Neural progenitor cell (in vitro differentiated cells): ENCODE measurements around the gene ACOXL. TPM values are rescaled to one million over a fixed set of nuclear protein-coding genes. Genes with fewer than 3 reads are reported as not detected.

ENCODE experiments used
- DNase-seq: peaks from one replicate; pipeline ENCODE4 v3.0.0-alpha.2; 2016; ENCODE audit warnings: low spot score
- H2AFZ ChIP-seq: fragments of 200-600 bp; sonication (generic); replicated peaks from 2 replicates; pipeline ENCODE4 v1.6.1; 2016; ENCODE audit warnings: antibody characterized with exemption
- H3F3A ChIP-seq: fragments of 200-600 bp; sonication (generic); 2 replicates; pipeline ENCODE4 v1.6.1; 2016; ENCODE audit warnings: antibody characterized with exemption, low read depth
- H3K27ac ChIP-seq: fragments of 200-600 bp; sonication (generic); 2 replicates; pipeline ENCODE4 v1.5.1; 2016; ENCODE audit warnings: mild to moderate bottlenecking
- H3K27me3 ChIP-seq: fragments of 200-600 bp; sonication (generic); 2 replicates; pipeline ENCODE4 v1.6.1; 2016; ENCODE audit warnings: mild to moderate bottlenecking, moderate library complexity
- H3K36me3 ChIP-seq: fragments of 200-600 bp; sonication (generic); 2 replicates; pipeline ENCODE4 v1.5.1; 2016
- H3K4me1 ChIP-seq: fragments of 200-600 bp; sonication (generic); 2 replicates; pipeline ENCODE4 v1.6.1; 2016; ENCODE audit warnings: mixed run types
- H3K4me2 ChIP-seq: fragments of 200-600 bp; sonication (generic); 2 replicates; pipeline ENCODE4 v1.6.1; 2016
- H3K4me3 ChIP-seq: fragments of 200-600 bp; sonication (generic); 2 replicates; pipeline ENCODE4 v1.5.1; 2016
- H3K79me2 ChIP-seq: fragments of 200-600 bp; sonication (generic); 2 replicates; pipeline ENCODE4 v1.6.1; 2016; ENCODE audit warnings: low read depth
- H3K9ac ChIP-seq: fragments of 200-600 bp; sonication (generic); 2 replicates; pipeline ENCODE4 v1.6.1; 2016
- H3K9me3 ChIP-seq: fragments of 200-600 bp; sonication (generic); 2 replicates; pipeline ENCODE4 v1.5.1; 2016; ENCODE audit warnings: low read depth
- H4K20me1 ChIP-seq: fragments of 200-600 bp; sonication (generic); 2 replicates; pipeline ENCODE4 v1.6.1; 2016; ENCODE audit warnings: low read depth
- H3K27ac Mint-ChIP-seq: 3 replicates; pipeline ENCODE4 v1.8.0; 2021; ENCODE audit warnings: mixed read lengths
- H3K27me3 Mint-ChIP-seq: 2 replicates; pipeline ENCODE4 v1.8.0; 2022; ENCODE audit warnings: low read depth, mild to moderate bottlenecking, inconsistent platforms, moderate library complexity, mixed read lengths; ENCODE audit not compliant: insufficient read depth
- H3K36me3 Mint-ChIP-seq: 3 replicates; pipeline ENCODE4 v1.8.0; 2021; ENCODE audit warnings: mixed read lengths
- H3K4me1 Mint-ChIP-seq: 3 replicates; pipeline ENCODE4 v1.8.0; 2021; ENCODE audit warnings: mixed read lengths
- H3K4me3 Mint-ChIP-seq: 3 replicates; pipeline ENCODE4 v1.8.0; 2021; ENCODE audit warnings: mild to moderate bottlenecking, moderate library complexity, mixed read lengths
- H3K9me3 Mint-ChIP-seq: 3 replicates; pipeline ENCODE4 v1.8.0; 2020; ENCODE audit warnings: mixed read lengths
- CTCF ChIP-seq: fragments of 200-600 bp; sonication (generic); IDR thresholded peaks from 2 replicates; pipeline ENCODE4 v1.5.1; 2017; ENCODE audit warnings: antibody characterized with exemption, mild to moderate bottlenecking
- EZH2 ChIP-seq: fragments of 200-600 bp; sonication (generic); IDR thresholded peaks from 2 replicates; pipeline ENCODE4 v1.6.1; 2017; ENCODE audit warnings: antibody characterized with exemption, mild to moderate bottlenecking, moderate library complexity
- EZH2phosphoT487 ChIP-seq: fragments of 200-600 bp; sonication (generic); IDR thresholded peaks from 2 replicates; pipeline ENCODE4 v1.6.1; 2017; ENCODE audit warnings: antibody characterized with exemption
- total RNA-seq: library from RNA; depleted of rRNA; stranded (reverse); fragments of >200 nt; gene quantifications from 2 replicates; pipeline ENCODE4 v1.2.3, GENCODE V29; 2015; ENCODE audit warnings: low replicate concordance

ACOXL gene
- total RNA-seq, 1 donor from 2014 or later, result 2.9 TPM

DNA sequence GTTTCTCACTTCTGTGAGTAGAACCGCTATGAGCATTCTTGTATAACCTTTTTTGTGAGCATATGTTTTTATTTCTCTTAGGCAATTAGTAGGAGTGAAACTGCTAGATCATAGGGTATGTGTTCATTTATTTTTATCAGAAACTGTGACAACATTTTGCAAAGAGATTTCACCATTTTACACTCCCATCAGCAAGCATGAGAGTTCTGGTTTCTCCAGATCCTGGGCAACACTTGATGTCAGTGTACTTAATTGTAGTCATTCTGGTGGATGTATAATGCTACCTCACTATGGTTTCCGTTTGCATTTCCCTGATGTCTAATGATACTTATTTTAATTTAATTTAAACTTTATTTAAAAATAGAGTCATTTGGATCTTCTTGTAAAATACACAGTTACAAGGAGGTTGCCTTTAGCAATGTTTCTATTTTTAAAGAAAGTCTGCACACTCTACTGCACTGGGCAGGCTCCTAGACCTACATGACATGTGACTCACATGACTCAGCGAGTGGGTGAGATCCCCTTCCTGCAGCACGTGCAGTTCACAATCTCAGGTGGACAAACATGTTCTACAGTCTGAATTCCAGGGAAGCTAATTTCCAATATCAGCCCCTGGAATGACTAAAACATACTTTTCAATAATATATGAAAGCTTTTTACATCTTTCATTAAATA is 261.3 kb downstream of the ACOXL start:
- Histone ChIP-seq H3F3A (peaks cover 6% of the 10 kb centered on the region), H3K27me3 (no peaks in the 10 kb centered on the region), H3K4me2 (no peak overlapping the region), H3K9me3 (no peaks in the 10 kb centered on the region), H3K9ac (no peak overlapping the region), H3K4me3 (no peak overlapping the region), H3K4me1 (peaks cover 9% of the 10 kb centered on the region), H3K36me3 (no peaks in the 10 kb centered on the region), H4K20me1 (no peaks in the 10 kb centered on the region), H3K27ac (no peak overlapping the region), H2AFZ (no peak overlapping the region), H3K79me2 (no peaks in the 10 kb centered on the region)
- Mint-ChIP-seq H3K9me3 (peaks cover 13% of the 10 kb centered on the region), H3K4me3 (no peak overlapping the region), H3K27me3 (peaks cover 2% of the 10 kb centered on the region), H3K4me1 (peaks cover 4% of the 10 kb centered on the region), H3K36me3 (peaks cover 2% of the 10 kb centered on the region), H3K27ac (no peak overlapping the region)
- DNase-seq, result no peak
- TF ChIP-seq EZH2phosphoT487 (no peak), EZH2 (no peak), CTCF (no peak)

GRCh38 chr2:110994250-110994961 is 262.0 kb downstream of the ACOXL start:
- H3K4me2 ChIP-seq, result no peak overlapping the region
- Mint-ChIP-seq H3K4me3 (no peak overlapping the region), H3K4me1 (peaks cover 4% of the 10 kb centered on the region), H3K36me3 (peaks cover under 1% of the 10 kb centered on the region), H3K9me3 (peaks cover 10% of the 10 kb centered on the region), H3K27ac (no peak overlapping the region), H3K27me3 (peaks cover under 1% of the 10 kb centered on the region)
- H3K4me1 ChIP-seq, result peaks cover 10% of the 10 kb centered on the region
- H3K27me3 ChIP-seq, result no peaks in the 10 kb centered on the region
- H3K27ac ChIP-seq, result no peak overlapping the region
- DNase-seq, result no peak
- no peak overlapping the region for H3K9ac ChIP-seq
- no peaks in the 10 kb centered on the region for H3K36me3 ChIP-seq
- H3K79me2 ChIP-seq, result no peaks in the 10 kb centered on the region
- H3F3A ChIP-seq, result peaks cover 6% of the 10 kb centered on the region
- TF ChIP-seq EZH2, result no peak
- TF ChIP-seq EZH2phosphoT487, result no peak
- no peak for TF ChIP-seq CTCF
- H3K4me3 ChIP-seq, result no peak overlapping the region
- H4K20me1 ChIP-seq, result no peaks in the 10 kb centered on the region
- no peak overlapping the region for H2AFZ ChIP-seq
- H3K9me3 ChIP-seq, result no peaks in the 10 kb centered on the region

DNA sequence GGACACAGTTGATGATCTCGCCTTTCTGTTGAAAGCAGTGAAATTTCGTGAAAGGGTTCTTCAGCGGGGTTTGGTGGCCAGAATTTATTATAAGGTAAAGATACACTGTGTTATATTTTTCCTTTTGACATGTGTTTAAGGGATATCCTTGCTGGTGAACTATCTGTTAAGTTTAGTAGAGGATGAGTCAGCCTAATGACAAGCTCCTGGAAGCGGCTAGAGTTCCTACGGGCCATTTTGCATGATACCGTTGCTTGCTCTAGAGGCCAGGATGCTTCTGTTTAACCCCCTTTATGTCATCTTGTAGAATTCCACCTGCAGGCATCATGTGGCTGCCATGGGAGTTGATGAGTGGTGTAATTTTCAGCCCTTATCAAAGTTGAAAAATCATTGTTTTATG is 263.5 kb downstream of the ACOXL start:
- H3K79me2 ChIP-seq, result no peaks in the 10 kb centered on the region

More for the DNA sequence above, 263.5 kb downstream of the ACOXL start:
- Histone ChIP-seq H3K4me3 (no peak overlapping the region), H3K27ac (no peak overlapping the region), H3K27me3 (no peaks in the 10 kb centered on the region), H3K36me3 (no peaks in the 10 kb centered on the region), H3K9me3 (no peaks in the 10 kb centered on the region), H3K4me2 (no peak overlapping the region), H3K9ac (no peak overlapping the region), H3F3A (peaks cover 6% of the 10 kb centered on the region), H4K20me1 (no peaks in the 10 kb centered on the region), H3K4me1 (peaks cover 10% of the 10 kb centered on the region), H2AFZ (no peak overlapping the region)
- no peak for TF ChIP-seq EZH2
- no peak for TF ChIP-seq EZH2phosphoT487
- no peak for TF ChIP-seq CTCF
- no peaks in the 10 kb centered on the region for H3K27me3 Mint-ChIP-seq
- no peak overlapping the region for H3K27ac Mint-ChIP-seq
- peaks cover 14% of the 10 kb centered on the region for H3K9me3 Mint-ChIP-seq
- peaks cover 4% of the 10 kb centered on the region for H3K4me1 Mint-ChIP-seq
- DNase-seq, result no peak
- H3K4me3 Mint-ChIP-seq, result no peak overlapping the region
- no peaks in the 10 kb centered on the region for H3K36me3 Mint-ChIP-seq
